Measurements from ENCODE around the gene NCOA3.

Gene NCOA3

DNA sequence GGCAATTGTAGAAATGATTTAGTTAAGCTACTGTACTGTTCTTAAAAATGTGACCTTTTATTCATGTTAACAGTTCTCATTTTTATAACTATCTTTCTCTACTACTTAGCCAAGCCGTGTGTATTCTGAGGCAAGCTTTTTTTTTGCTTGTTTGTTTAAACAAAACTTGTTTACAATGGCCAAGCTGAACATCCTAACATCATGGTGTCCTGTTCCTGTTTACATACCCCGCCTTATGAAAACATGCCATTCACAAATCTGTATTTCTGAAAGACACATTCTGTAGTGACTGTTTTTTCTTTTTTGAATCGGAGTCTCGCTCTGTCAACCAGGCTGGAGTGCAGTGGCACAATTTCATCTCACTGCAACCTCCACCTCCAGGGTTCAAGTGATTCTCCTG is 140.9 kb downstream of the NCOA3 start:
- Histone ChIP-seq H3K27ac (ENCODE audit: low read length) (no peak overlapping the region), H3K27me3 (ENCODE audit: insufficient read depth, low read length) (no peaks in the 10 kb centered on the region), H3K9me3 (ENCODE audit: insufficient read depth, low read depth, low read length) (no peaks in the 10 kb centered on the region), H3K4me1 (ENCODE audit: insufficient read depth, low read length) (no peaks in the 10 kb centered on the region; the same call in 1 of the 2 replicates), H3K36me3 (ENCODE audit: insufficient read depth, low read depth, low read length) (peaks cover 67% of the 10 kb centered on the region), H3K9ac (ENCODE audit: low read depth, low read length) (no peak overlapping the region), H3K4me3 (ENCODE audit: low read length) (no peak overlapping the region)

DNA sequence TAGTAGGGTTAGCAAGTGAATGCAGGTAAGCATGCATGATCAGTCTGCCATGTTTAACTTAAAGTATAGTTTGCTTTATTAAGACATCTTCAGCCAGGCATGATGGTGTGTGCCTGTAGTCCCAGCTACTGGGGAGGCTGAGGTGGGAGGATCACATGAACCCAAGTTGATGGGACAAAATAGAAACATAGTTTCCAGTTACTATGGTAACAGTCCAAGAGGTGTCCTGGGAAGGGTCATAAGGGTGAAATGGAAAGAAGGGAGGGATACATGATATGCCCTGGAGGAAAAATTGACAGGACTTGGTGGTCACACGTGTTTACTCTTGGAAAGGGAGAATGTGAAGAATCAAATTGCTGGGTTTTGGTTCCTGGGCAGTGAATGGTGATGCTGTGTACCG is 143.9 kb downstream of the NCOA3 start:
- Histone ChIP-seq H3K9me3 (ENCODE audit: insufficient read depth, low read depth, low read length) (no peaks in the 10 kb centered on the region), H3K9ac (ENCODE audit: low read depth, low read length) (no peak overlapping the region), H3K36me3 (ENCODE audit: insufficient read depth, low read depth, low read length) (peaks cover 45% of the 10 kb centered on the region), H3K4me3 (ENCODE audit: low read length) (no peak overlapping the region), H3K27me3 (ENCODE audit: insufficient read depth, low read length) (no peaks in the 10 kb centered on the region), H3K27ac (ENCODE audit: low read length) (no peak overlapping the region), H3K4me1 (ENCODE audit: insufficient read depth, low read length) (peaks cover 11% of the 10 kb centered on the region; the same call in 1 of the 2 replicates)

DNA sequence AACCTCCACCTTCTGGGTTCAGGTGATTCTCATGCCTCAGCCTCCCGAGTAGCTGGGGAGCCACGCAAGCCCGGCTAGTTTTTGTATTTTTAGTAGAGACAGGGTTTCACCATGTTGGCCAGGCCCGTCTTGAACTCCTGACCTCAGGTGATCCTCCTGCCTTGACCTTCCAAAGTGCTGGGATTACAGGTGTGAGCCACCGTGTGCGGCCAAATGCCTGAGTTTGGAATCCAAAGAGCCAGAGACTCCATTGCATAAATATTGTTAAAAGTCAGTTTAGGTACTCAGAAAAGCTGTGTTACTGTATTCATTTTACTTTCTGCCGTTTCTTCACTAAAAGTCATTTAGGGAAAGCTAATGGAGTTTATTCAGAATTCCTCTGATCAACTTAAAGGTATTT is 146.3 kb downstream of the NCOA3 start:
- no peaks in the 10 kb centered on the region for H3K27me3 ChIP-seq (ENCODE audit: insufficient read depth, low read length)
- H3K4me1 ChIP-seq (ENCODE audit: insufficient read depth, low read length): peaks cover 11% of the 10 kb centered on the region; the same call in 1 of the 2 replicates
- H3K9ac ChIP-seq (ENCODE audit: low read depth, low read length): no peak overlapping the region
- peaks cover 51% of the 10 kb centered on the region for H3K36me3 ChIP-seq (ENCODE audit: insufficient read depth, low read depth, low read length)
- no peak overlapping the region for H3K27ac ChIP-seq (ENCODE audit: low read length)
- no peak overlapping the region for H3K4me3 ChIP-seq (ENCODE audit: low read length)
- H3K9me3 ChIP-seq (ENCODE audit: insufficient read depth, low read depth, low read length): no peaks in the 10 kb centered on the region

DNA sequence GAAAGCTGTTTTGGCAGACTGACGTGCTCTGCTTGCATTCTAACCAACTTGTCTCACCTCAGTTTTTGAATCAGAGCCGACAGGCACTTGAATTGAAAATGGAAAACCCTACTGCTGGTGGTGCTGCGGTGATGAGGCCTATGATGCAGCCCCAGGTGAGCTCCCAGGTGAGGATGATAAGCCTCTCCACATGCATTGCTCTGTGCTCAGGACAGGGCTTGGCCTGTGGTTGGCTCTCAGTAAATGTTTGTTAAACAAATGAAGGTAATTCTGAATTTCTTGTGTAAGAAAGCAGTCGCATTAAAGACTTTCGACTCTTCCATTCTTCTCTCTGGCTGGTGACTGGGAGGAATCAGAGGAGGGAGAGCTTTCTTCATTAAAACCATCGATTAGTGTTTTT is 147.3 kb downstream of the NCOA3 start:
- Histone ChIP-seq H3K4me1 (ENCODE audit: insufficient read depth, low read length) (peaks cover 16% of the 10 kb centered on the region), H3K36me3 (ENCODE audit: insufficient read depth, low read depth, low read length) (peaks cover 58% of the 10 kb centered on the region), H3K9me3 (ENCODE audit: insufficient read depth, low read depth, low read length) (no peaks in the 10 kb centered on the region), H3K27ac (ENCODE audit: low read length) (peak overlapping the region; percentile 12), H3K9ac (ENCODE audit: low read depth, low read length) (peak overlapping the region; percentile 43; the same call in 1 of the 2 replicates), H3K27me3 (ENCODE audit: insufficient read depth, low read length) (no peaks in the 10 kb centered on the region), H3K4me3 (ENCODE audit: low read length) (peak overlapping the region; percentile 6; the same call in 1 of the 2 replicates)

DNA sequence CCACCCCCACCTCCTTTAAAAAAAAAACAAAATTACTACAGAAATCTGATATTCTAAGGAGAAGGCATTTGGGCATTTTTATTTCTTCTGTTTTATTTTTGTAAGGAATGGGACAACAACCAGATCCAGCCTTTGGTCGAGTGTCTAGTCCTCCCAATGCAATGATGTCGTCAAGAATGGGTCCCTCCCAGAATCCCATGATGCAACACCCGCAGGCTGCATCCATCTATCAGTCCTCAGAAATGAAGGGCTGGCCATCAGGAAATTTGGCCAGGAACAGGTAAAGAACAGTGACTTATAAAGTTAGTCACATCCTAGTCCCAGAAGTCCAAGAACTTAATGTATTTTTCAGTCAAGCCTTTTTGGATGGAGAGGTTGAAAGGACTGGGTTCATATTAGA is 150.6 kb downstream of the NCOA3 start:
- no peak overlapping the region for H3K27ac ChIP-seq (ENCODE audit: low read length)
- no peak overlapping the region for H3K9ac ChIP-seq (ENCODE audit: low read depth, low read length)
- peaks cover 31% of the 10 kb centered on the region for H3K4me1 ChIP-seq (ENCODE audit: insufficient read depth, low read length)
- H3K4me3 ChIP-seq (ENCODE audit: low read length): no peak overlapping the region
- peaks cover 62% of the 10 kb centered on the region for H3K36me3 ChIP-seq (ENCODE audit: insufficient read depth, low read depth, low read length)
- no peaks in the 10 kb centered on the region for H3K9me3 ChIP-seq (ENCODE audit: insufficient read depth, low read depth, low read length)
- no peaks in the 10 kb centered on the region for H3K27me3 ChIP-seq (ENCODE audit: insufficient read depth, low read length)

DNA sequence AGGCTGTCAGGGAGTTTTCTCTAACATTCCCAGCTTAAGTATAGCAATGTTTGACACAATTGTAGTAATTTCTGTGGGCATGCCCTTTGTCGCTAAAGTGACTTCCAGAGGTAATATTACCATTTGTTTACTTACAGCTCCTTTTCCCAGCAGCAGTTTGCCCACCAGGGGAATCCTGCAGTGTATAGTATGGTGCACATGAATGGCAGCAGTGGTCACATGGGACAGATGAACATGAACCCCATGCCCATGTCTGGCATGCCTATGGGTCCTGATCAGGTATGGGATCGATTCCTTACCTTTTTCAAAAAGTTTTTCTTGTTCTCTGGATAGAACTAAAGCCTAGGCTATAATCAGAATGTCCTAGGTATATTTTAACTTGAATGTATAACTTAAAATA is 151.1 kb downstream of the NCOA3 start:
- no peak overlapping the region for H3K9ac ChIP-seq (ENCODE audit: low read depth, low read length)
- H3K27ac ChIP-seq (ENCODE audit: low read length): no peak overlapping the region
- peaks cover 31% of the 10 kb centered on the region for H3K4me1 ChIP-seq (ENCODE audit: insufficient read depth, low read length)
- no peak overlapping the region for H3K4me3 ChIP-seq (ENCODE audit: low read length)
- H3K9me3 ChIP-seq (ENCODE audit: insufficient read depth, low read depth, low read length): no peaks in the 10 kb centered on the region
- H3K36me3 ChIP-seq (ENCODE audit: insufficient read depth, low read depth, low read length): peaks cover 62% of the 10 kb centered on the region
- H3K27me3 ChIP-seq (ENCODE audit: insufficient read depth, low read length): no peaks in the 10 kb centered on the region

DNA sequence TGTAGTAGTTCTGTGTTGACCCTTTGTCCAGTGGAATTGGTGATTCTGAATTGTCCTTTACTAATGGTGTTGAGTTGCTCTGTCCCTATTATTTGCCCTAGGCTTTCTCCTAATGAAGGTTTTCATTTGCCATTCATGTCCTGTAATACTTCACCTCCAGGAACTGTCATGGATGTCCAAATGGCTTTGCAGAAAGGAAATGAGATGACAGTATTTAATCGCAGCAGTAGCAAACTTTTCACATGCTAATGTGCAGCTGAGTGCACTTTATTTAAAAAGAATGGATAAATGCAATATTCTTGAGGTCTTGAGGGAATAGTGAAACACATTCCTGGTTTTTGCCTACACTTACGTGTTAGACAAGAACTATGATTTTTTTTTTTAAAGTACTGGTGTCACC is 152.2 kb downstream of the NCOA3 start:
- H3K36me3 ChIP-seq (ENCODE audit: insufficient read depth, low read depth, low read length): peaks cover 71% of the 10 kb centered on the region
- H3K27me3 ChIP-seq (ENCODE audit: insufficient read depth, low read length): no peaks in the 10 kb centered on the region
- H3K9me3 ChIP-seq (ENCODE audit: insufficient read depth, low read depth, low read length): no peaks in the 10 kb centered on the region
- H3K9ac ChIP-seq (ENCODE audit: low read depth, low read length): 0 out of 2 replicates have a peak overlapping the region, but pooled peaks have one; percentile 12
- peaks cover 31% of the 10 kb centered on the region for H3K4me1 ChIP-seq (ENCODE audit: insufficient read depth, low read length)
- peak overlapping the region; percentile 37 for H3K27ac ChIP-seq (ENCODE audit: low read length)
- H3K4me3 ChIP-seq (ENCODE audit: low read length): no peak overlapping the region

DNA sequence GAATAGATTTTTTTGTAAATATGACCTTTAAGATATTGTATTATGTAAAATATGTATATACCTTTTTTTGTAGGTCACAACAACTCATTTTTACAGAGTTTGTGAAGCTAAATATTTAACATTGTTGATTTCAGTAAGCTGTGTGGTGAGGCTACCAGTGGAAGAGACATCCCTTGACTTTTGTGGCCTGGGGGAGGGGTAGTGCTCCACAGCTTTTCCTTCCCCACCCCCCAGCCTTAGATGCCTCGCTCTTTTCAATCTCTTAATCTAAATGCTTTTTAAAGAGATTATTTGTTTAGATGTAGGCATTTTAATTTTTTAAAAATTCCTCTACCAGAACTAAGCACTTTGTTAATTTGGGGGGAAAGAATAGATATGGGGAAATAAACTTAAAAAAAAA is 152.7 kb downstream of the NCOA3 start:
- H3K4me1 ChIP-seq (ENCODE audit: insufficient read depth, low read length): peaks cover 28% of the 10 kb centered on the region
- H3K9me3 ChIP-seq (ENCODE audit: insufficient read depth, low read depth, low read length): no peaks in the 10 kb centered on the region
- H3K9ac ChIP-seq (ENCODE audit: low read depth, low read length): peak overlapping the region; percentile 12; the same call in 1 of the 2 replicates
- H3K4me3 ChIP-seq (ENCODE audit: low read length): no peak overlapping the region
- peaks cover 76% of the 10 kb centered on the region for H3K36me3 ChIP-seq (ENCODE audit: insufficient read depth, low read depth, low read length)
- peak overlapping the region; percentile 37 for H3K27ac ChIP-seq (ENCODE audit: low read length)
- no peaks in the 10 kb centered on the region for H3K27me3 ChIP-seq (ENCODE audit: insufficient read depth, low read length)

DNA sequence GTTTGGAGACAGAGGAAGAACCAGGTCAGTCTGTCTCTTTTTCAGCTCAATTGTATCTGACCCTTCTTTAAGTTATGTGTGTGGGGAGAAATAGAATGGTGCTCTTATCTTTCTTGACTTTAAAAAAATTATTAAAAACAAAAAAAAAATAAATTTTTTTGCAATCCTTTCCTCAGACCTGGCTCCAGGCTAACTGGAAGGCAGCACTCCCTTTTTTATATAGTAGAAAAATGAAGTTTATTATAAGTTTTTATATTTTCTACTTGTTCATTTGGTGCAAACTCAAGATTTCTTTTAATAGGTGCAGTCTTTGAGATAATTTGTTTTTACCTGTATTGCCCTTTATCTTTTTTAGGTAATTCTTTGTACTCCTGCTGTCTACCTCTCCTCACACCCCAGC is 153.9 kb downstream of the NCOA3 start:
- no peaks in the 10 kb centered on the region for H3K9me3 ChIP-seq (ENCODE audit: insufficient read depth, low read depth, low read length)
- peaks cover 85% of the 10 kb centered on the region for H3K36me3 ChIP-seq (ENCODE audit: insufficient read depth, low read depth, low read length)
- no peak overlapping the region for H3K27ac ChIP-seq (ENCODE audit: low read length)
- peaks cover 20% of the 10 kb centered on the region for H3K4me1 ChIP-seq (ENCODE audit: insufficient read depth, low read length)
- no peaks in the 10 kb centered on the region for H3K27me3 ChIP-seq (ENCODE audit: insufficient read depth, low read length)
- no peak overlapping the region for H3K9ac ChIP-seq (ENCODE audit: low read depth, low read length)
- H3K4me3 ChIP-seq (ENCODE audit: low read length): no peak overlapping the region

DNA sequence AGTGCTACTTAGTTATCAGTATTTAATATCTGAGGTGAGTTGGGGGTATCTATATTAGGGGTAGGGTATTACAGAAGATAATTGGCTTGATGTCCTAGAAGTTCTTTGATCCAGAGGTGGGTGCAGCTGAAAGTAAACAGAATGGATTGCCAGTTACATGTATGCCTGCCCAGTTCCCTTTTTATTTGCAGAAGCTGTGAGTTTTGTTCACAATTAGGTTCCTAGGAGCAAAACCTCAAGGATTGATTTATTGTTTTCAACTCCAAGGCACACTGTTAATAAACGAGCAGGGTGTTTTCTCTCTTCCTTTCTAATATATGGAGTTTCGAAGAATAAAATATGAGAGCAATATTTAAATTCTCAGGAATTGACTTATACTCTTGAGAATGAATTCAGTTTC is 154.6 kb downstream of the NCOA3 start:
- H3K27ac ChIP-seq (ENCODE audit: low read length): no peak overlapping the region
- H3K4me3 ChIP-seq (ENCODE audit: low read length): no peak overlapping the region
- peaks cover 20% of the 10 kb centered on the region for H3K4me1 ChIP-seq (ENCODE audit: insufficient read depth, low read length)
- H3K9me3 ChIP-seq (ENCODE audit: insufficient read depth, low read depth, low read length): no peaks in the 10 kb centered on the region
- H3K27me3 ChIP-seq (ENCODE audit: insufficient read depth, low read length): no peaks in the 10 kb centered on the region
- no peak overlapping the region for H3K9ac ChIP-seq (ENCODE audit: low read depth, low read length)
- peaks cover 80% of the 10 kb centered on the region for H3K36me3 ChIP-seq (ENCODE audit: insufficient read depth, low read depth, low read length)

DNA sequence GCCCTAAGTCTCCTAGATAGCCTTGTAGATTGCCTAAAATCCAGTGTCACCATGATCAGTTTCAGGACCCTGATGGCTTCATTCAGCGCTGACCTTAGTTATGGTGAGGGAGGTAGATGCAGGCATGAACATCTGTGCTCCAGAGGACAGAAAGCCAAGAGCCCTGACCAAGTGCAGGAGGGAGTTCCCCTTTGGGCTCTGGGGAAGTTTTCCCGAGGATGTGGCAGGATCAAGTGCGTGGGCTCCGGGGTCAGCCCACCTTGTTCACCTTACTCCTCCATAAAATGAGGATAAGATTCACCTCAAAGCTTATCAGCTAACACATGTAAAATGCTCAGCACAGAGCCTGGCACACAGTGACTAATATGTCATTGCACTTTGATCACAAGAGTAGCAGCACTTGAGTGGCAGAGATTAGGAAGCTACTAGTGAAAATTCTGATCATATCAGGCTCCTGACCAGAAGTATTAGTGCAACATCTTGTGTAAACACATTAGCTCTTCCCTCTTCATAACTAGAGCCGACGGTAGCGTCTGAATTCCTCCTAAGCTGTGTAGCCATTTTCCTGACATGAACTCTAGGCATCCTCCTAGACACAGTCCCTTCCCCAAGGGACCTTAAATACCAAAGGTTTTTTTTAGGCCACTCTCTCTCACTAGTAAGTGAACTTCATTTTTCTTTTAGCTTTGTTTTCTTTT is 158.4 kb downstream of the NCOA3 start:
- Histone ChIP-seq H3K9ac (ENCODE audit: low read depth, low read length) (no peak overlapping the region), H3K4me3 (ENCODE audit: low read length) (no peak overlapping the region), H3K4me1 (ENCODE audit: insufficient read depth, low read length) (peaks cover 7% of the 10 kb centered on the region), H3K27me3 (ENCODE audit: insufficient read depth, low read length) (no peaks in the 10 kb centered on the region), H3K9me3 (ENCODE audit: insufficient read depth, low read depth, low read length) (no peaks in the 10 kb centered on the region), H3K27ac (ENCODE audit: low read length) (no peak overlapping the region), H3K36me3 (ENCODE audit: insufficient read depth, low read depth, low read length) (peaks cover 66% of the 10 kb centered on the region)

DNA sequence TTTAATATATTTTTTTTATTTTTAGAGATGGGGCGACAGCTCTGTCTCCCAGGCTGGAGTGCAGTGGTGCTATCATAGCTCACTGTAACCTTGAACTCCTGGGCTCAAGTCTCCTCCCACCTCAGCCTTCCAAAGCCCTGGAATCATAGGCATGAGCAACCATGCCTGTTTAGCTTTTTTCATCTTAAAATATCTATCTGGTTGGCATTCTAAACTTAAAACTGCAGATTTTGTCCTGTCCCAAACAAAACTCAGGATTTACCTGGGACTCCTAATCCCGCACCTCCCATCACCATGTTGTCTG is 158.9 kb downstream of the NCOA3 start:
- Histone ChIP-seq H3K27me3 (ENCODE audit: insufficient read depth, low read length) (no peaks in the 10 kb centered on the region), H3K9ac (ENCODE audit: low read depth, low read length) (no peak overlapping the region), H3K27ac (ENCODE audit: low read length) (no peak overlapping the region), H3K4me1 (ENCODE audit: insufficient read depth, low read length) (peaks cover 3% of the 10 kb centered on the region), H3K9me3 (ENCODE audit: insufficient read depth, low read depth, low read length) (no peaks in the 10 kb centered on the region), H3K4me3 (ENCODE audit: low read length) (no peak overlapping the region), H3K36me3 (ENCODE audit: insufficient read depth, low read depth, low read length) (peaks cover 62% of the 10 kb centered on the region)
